H1 (cell line): ENCODE results near the gene FLT1. TPM values are rescaled to one million over a fixed set of nuclear protein-coding genes. Genes with fewer than 3 reads are reported as not detected.

Experiments
- CTCF ChIA-PET: fragments of 300-600 bp; sonication (Branson Sonifier 250); formaldehyde crosslinking; loops from one replicate; lab custom pipeline; 2021; ENCODE audit not compliant: partially characterized antibody; lab: Charles Lee
- POLR2A ChIA-PET: fragments of 300-600 bp; sonication (Branson Sonifier 250); formaldehyde crosslinking; loops from one replicate; lab custom pipeline; 2021; ENCODE audit warnings: inconsistent platforms; ENCODE audit not compliant: partially characterized antibody; lab: Charles Lee
- DNase-seq, 2 experiments: peaks; one replicate each; pipeline versions ENCODE4 v3.0.0 to v3.0.0-alpha.2; 2010 to 2022; ENCODE audit warnings: low spot score in 2 of 2, low read depth in 1 of 2, mixed read lengths in 1 of 2
- FAIRE-seq: peaks from 2 replicates; lab custom pipeline; 2011; peaks lifted over from hg19 to GRCh38; lab: Jason Lieb, UNC
- H2AFZ ChIP-seq: 2 replicates; pipeline ENCODE4 v1.8.1; 2012; ENCODE audit warnings: low read length, inconsistent platforms
- H2AK5ac ChIP-seq: 2 replicates; pipeline ENCODE4 v1.6.1; 2013; ENCODE audit warnings: low read depth, low read length
- H2BK120ac ChIP-seq: replicated peaks from 2 replicates; pipeline ENCODE3; 2013; ENCODE audit warnings: low read depth, low read length, inconsistent platforms
- H2BK12ac ChIP-seq: 2 replicates; pipeline ENCODE4 v1.6.1; 2013; ENCODE audit warnings: low read depth, low read length
- H2BK15ac ChIP-seq: 2 replicates; pipeline ENCODE4 v1.6.1; 2013; ENCODE audit warnings: low read length
- H2BK20ac ChIP-seq: 2 replicates; pipeline ENCODE4 v1.6.1; 2013; ENCODE audit warnings: low read length
- H2BK5ac ChIP-seq: 2 replicates; pipeline ENCODE4 v1.6.1; 2013; ENCODE audit warnings: low read depth, low read length
- H3K14ac ChIP-seq: 2 replicates; pipeline ENCODE4 v1.6.1; 2013; ENCODE audit warnings: inconsistent platforms; ENCODE audit not compliant: insufficient read length
- H3K18ac ChIP-seq: 2 replicates; pipeline ENCODE4 v1.6.1; 2013; ENCODE audit warnings: low read length; ENCODE audit errors: extremely low read depth
- H3K23ac ChIP-seq: 2 replicates; pipeline ENCODE4 v1.6.1; 2013; ENCODE audit warnings: inconsistent platforms; ENCODE audit not compliant: insufficient read length
- H3K23me2 ChIP-seq: 2 replicates; pipeline ENCODE4 v1.6.1; 2013; ENCODE audit warnings: low read depth, low read length
- H3K27ac ChIP-seq: 2 replicates; pipeline ENCODE4 v1.6.1; 2011; ENCODE audit warnings: low read depth, low read length, inconsistent platforms
- H3K27me3 ChIP-seq, 4 experiments: replicated peaks in 1 of 4; 1 replicate in 1 of 4; 2 replicates in 3 of 4; pipeline versions ENCODE4 v1.6.1 to v1.8.1; 2011 to 2013; ENCODE audit warnings: low read length in 3 of 4, mild to moderate bottlenecking in 3 of 4, inconsistent platforms in 2 of 4, mixed read lengths in 2 of 4, moderate library complexity in 1 of 4; ENCODE audit not compliant: control insufficient read depth in 3 of 4, insufficient read depth in 3 of 4; ENCODE audit errors: extremely low read depth in 1 of 4
- H3K36me3 ChIP-seq, 4 experiments: 2 replicates each; pipeline versions ENCODE4 v1.6.1 to v1.8.1; 2011 to 2013; ENCODE audit warnings: mild to moderate bottlenecking in 4 of 4, low read length in 3 of 4, moderate library complexity in 2 of 4, control low read depth in 1 of 4, inconsistent platforms in 1 of 4; ENCODE audit not compliant: insufficient read depth in 4 of 4, control insufficient read depth in 2 of 4
- H3K4ac ChIP-seq: replicated peaks from 2 replicates; pipeline ENCODE3; 2013; ENCODE audit warnings: low read length, low read depth, mixed read lengths, inconsistent platforms; ENCODE audit not compliant: insufficient read length
- H3K4me1 ChIP-seq, 4 experiments: replicated peaks in 1 of 4; 1 replicate in 1 of 4; 2 replicates in 3 of 4; pipeline versions ENCODE4 v1.6.1 to v1.8.1; 2011 to 2013; ENCODE audit warnings: low read length in 3 of 4, inconsistent platforms in 2 of 4, mixed read lengths in 1 of 4; ENCODE audit not compliant: insufficient read depth in 4 of 4, control insufficient read depth in 3 of 4
- H3K4me2 ChIP-seq, 2 experiments: 2 replicates each; pipeline versions ENCODE4 v1.6.1 to v1.8.1; 2011 to 2013; ENCODE audit warnings: low read depth in 2 of 2, low read length in 2 of 2, control low read depth in 1 of 2, inconsistent platforms in 1 of 2, mild to moderate bottlenecking in 1 of 2; ENCODE audit not compliant: insufficient read depth in 1 of 2
- H3K4me3 ChIP-seq, 4 experiments: fragments of 200-600, 300-600 bp in 1 of 4; sonication (generic), shearing (Covaris generic), sonication (Bioruptor Twin) in 1 of 4; 2 replicates each; pipeline versions ENCODE4 v1.5.1 to v1.8.1; 2011 to 2016; ENCODE audit warnings: low read length in 4 of 4, low read depth in 3 of 4, control low read depth in 2 of 4, inconsistent platforms in 2 of 4, mild to moderate bottlenecking in 2 of 4, mixed read lengths in 1 of 4, moderate library complexity in 1 of 4; ENCODE audit not compliant: insufficient read depth in 2 of 4; ENCODE audit errors: extremely low read depth in 1 of 4
- H3K56ac ChIP-seq: replicated peaks from 2 replicates; pipeline ENCODE3; 2013; ENCODE audit warnings: low read depth, mild to moderate bottlenecking, mixed read lengths, low read length, inconsistent platforms; ENCODE audit not compliant: insufficient read length
- H3K79me1 ChIP-seq: 2 replicates; pipeline ENCODE4 v1.6.1; 2013; ENCODE audit warnings: low read depth, low read length, control low read depth
- H3K79me2 ChIP-seq, 2 experiments: 2 replicates each; pipeline versions ENCODE4 v1.6.1 to v1.8.1; 2012 to 2013; ENCODE audit warnings: low read length in 2 of 2, mild to moderate bottlenecking in 2 of 2, inconsistent platforms in 1 of 2; ENCODE audit not compliant: insufficient read depth in 2 of 2, control insufficient read depth in 1 of 2
- H3K9ac ChIP-seq, 4 experiments: replicated peaks in 1 of 4; 1 replicate in 1 of 4; 2 replicates in 3 of 4; pipeline versions ENCODE4 v1.6.1 to v1.8.1; 2011 to 2013; ENCODE audit warnings: low read depth in 3 of 4, low read length in 3 of 4, control low read depth in 2 of 4, mild to moderate bottlenecking in 2 of 4, moderate library complexity in 2 of 4, inconsistent platforms in 1 of 4; ENCODE audit errors: extremely low read depth in 1 of 4
- H3K9me3 ChIP-seq, 2 experiments: 2 replicates each; pipeline versions ENCODE4 v1.6.1 to v1.8.1; 2012 to 2013; ENCODE audit warnings: mild to moderate bottlenecking in 2 of 2, moderate library complexity in 2 of 2, control low read depth in 1 of 2, inconsistent platforms in 1 of 2, low read depth in 1 of 2, low read length in 1 of 2, mixed read lengths in 1 of 2; ENCODE audit not compliant: insufficient read depth in 2 of 2
- H4K20me1 ChIP-seq, 2 experiments: replicated peaks in 1 of 2; 2 replicates each; pipeline versions ENCODE3 to v1.8.1; 2011 to 2013; ENCODE audit warnings: inconsistent platforms in 2 of 2, low read length in 2 of 2, mild to moderate bottlenecking in 1 of 2; ENCODE audit not compliant: insufficient read depth in 2 of 2, control insufficient read depth in 1 of 2
- H4K5ac ChIP-seq: 2 replicates; pipeline ENCODE4 v1.6.1; 2013; ENCODE audit warnings: low read length, low read depth, mixed read lengths, inconsistent platforms; ENCODE audit not compliant: insufficient read length
- H4K8ac ChIP-seq: 2 replicates; pipeline ENCODE4 v1.8.0; 2013; ENCODE audit warnings: mild to moderate bottlenecking, moderate library complexity, low read length, inconsistent platforms; ENCODE audit not compliant: insufficient read depth; ENCODE audit errors: extremely low read depth
- H4K91ac ChIP-seq: replicated peaks from 2 replicates; pipeline ENCODE3; 2013; ENCODE audit warnings: low read length, mixed read lengths, inconsistent platforms; ENCODE audit not compliant: insufficient read length
- POLR2A ChIP-seq, 2 experiments: IDR thresholded peaks; 1 replicate in 1 of 2; 2 replicates in 1 of 2; pipeline ENCODE4 v1.6.1; 2011; ENCODE audit warnings: low read depth in 2 of 2, low read length in 2 of 2, mild to moderate bottlenecking in 2 of 2; ENCODE audit errors: control extremely low read depth in 1 of 2
- RAD21 ChIP-seq, 2 experiments: IDR thresholded peaks in 1 of 2; conservative IDR thresholded peaks in 1 of 2; 2 replicates each; pipeline ENCODE4 v1.6.1; 2011; ENCODE audit warnings: low read depth in 2 of 2, low read length in 2 of 2, improper control_type of control experiment in 1 of 2, inconsistent platforms in 1 of 2, mild to moderate bottlenecking in 1 of 2, moderate library complexity in 1 of 2
- WGBS, 2 experiments: shearing (Covaris generic) in 1 of 2; methylation state at CpG; one replicate each; pipeline versions ENCODE4 v1.1.6 to v1.1.7; 2013 to 2015; ENCODE audit warnings: low lambda C conversion rate in 2 of 2, mixed read lengths in 2 of 2, inconsistent platforms in 1 of 2, low coverage in 1 of 2, missing lambda C conversion rate in 1 of 2; ENCODE audit not compliant: insufficient replicate concordance in 2 of 2, insufficient coverage in 1 of 2, insufficient read length in 1 of 2; ENCODE audit errors: extremely low coverage in 1 of 2, missing lambda C conversion rate in 1 of 2; 5-methylcytosine and 5-hydroxymethylcytosine counted together
- polyA plus RNA-seq, 7 experiments: library from polyadenylated mRNA; depleted of rRNA in 3 of 7; stranded (reverse) in 5 of 7; unstranded in 2 of 7; fragments of >200 nt in 5 of 7; fragments of 200-250 nt in 2 of 7; gene quantifications; 1 replicate in 5 of 7; 2 replicates in 1 of 7; 4 replicates in 1 of 7; pipeline versions ENCODE4 v1.2.1 to v1.2.3, GENCODE V29; 2011 to 2013; ENCODE audit warnings: missing spikeins in 2 of 7, mixed read lengths in 2 of 7
- total RNA-seq: library from RNA; stranded (reverse); fragmentation: NEBNext Ultra II Directional; extraction: Animal tissue kit (Norgen Biotek cat#: 25700); gene quantifications from 2 replicates; pipeline ENCODE4 v1.2.1, GENCODE V29; 2021

Gene FLT1
- total and polyA plus RNA-seq, 2 of the 8 experiments (the other 6 are each of a cell fraction or from before 2014, with no cell fraction given), result 19.7 to 90.2 TPM

DNA sequence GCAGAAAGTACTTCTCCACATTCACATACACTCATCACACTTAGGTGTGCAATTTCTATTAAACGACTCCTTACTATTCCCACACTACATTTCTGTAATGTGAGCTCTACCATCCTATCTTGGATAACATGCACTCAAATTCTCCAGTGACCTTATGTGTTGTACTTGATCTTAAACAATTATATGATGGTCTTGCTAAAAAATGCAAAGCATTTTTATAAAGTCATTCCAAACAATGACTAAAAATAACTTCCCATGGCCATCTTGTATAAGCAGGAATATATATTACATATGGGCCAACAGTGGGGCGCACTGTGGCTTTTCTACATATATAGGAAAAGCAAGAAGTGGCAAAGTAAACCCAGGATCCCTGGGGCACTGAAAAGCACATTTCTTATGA, 155.5 kb downstream of the FLT1 start:
- no peak overlapping the region for H3K14ac ChIP-seq
- peaks cover 0 to 31% (median 9%) of the 10 kb centered on the region in 4 experiments; a peak in 6 of 8 replicates for H3K36me3 ChIP-seq
- WGBS, 2 experiments, result 89 to 100% methylated on average over 1 to 2 of the region's 2 CpGs
- H3K4me2 ChIP-seq, result no peak overlapping the region
- no peaks in the 10 kb centered on the region for H3K79me2 ChIP-seq
- no peak overlapping the region for H4K91ac ChIP-seq
- no peak overlapping the region for H2BK12ac ChIP-seq
- no peak for FAIRE-seq
- DNase-seq, result no peak
- no peak overlapping the region for H3K18ac ChIP-seq
- H2BK15ac ChIP-seq, result no peak overlapping the region
- H2AFZ ChIP-seq, result no peak overlapping the region
- H3K4me1 ChIP-seq, result no peaks in the 10 kb centered on the region
- CTCF ChIA-PET, result no interaction called here
- no peak overlapping the region for H3K23ac ChIP-seq
- H2AK5ac ChIP-seq, result no peak overlapping the region
- no peak overlapping the region for H4K8ac ChIP-seq
- no peak overlapping the region for H3K9ac ChIP-seq
- no peaks in the 10 kb centered on the region for H3K27me3 ChIP-seq
- no peak overlapping the region for H2BK5ac ChIP-seq
- no peaks in the 10 kb centered on the region for H3K23me2 ChIP-seq
- H3K56ac ChIP-seq, result no peak overlapping the region
- H4K20me1 ChIP-seq, result no peaks in the 10 kb centered on the region
- H3K27ac ChIP-seq, result no peak overlapping the region
- H3K4me3 ChIP-seq, result no peak overlapping the region
- H4K5ac ChIP-seq, result no peak overlapping the region
- H3K9me3 ChIP-seq, result no peaks in the 10 kb centered on the region
- no peak overlapping the region for H2BK20ac ChIP-seq
- H2BK120ac ChIP-seq, result no peak overlapping the region
- H3K4ac ChIP-seq, result no peak overlapping the region
- POLR2A ChIA-PET, result no interaction called here
- no peaks in the 10 kb centered on the region for H3K79me1 ChIP-seq
- no peak for TF ChIP-seq RAD21 (IDR thresholded peaks at IDR 0.05 in 1 of 2, conservative IDR thresholded peaks at IDR 0.05 in 1 of 2; ENCODE audit: low read depth in 2 of 2, low read length in 2 of 2)
- TF ChIP-seq POLR2A (IDR thresholded peaks at IDR 0.05; ENCODE audit: control extremely low read depth in 1 of 2, low read depth in 2 of 2, low read length in 2 of 2), result no peak
